Pancreas (tissue), 10 donors: Measurements from ENCODE around the gene TAS2R3. TPM values are rescaled to one million over a fixed set of nuclear protein-coding genes. Genes with fewer than 3 reads are reported as not detected.

Source experiments
- ATAC-seq, 4 donors: fragments of 200-7000 bp; cut with Tn5 transposase; one replicate each; pipeline versions ENCODE4 v1.8.0 to v1.9.1; 2020; ENCODE audit warnings: mild to moderate bottlenecking in 4 of 4, moderate library complexity in 4 of 4
- DNase-seq, 6 donors: peaks; one replicate each; pipeline ENCODE4 v3.0.0-alpha.2; 2020
- FAIRE-seq: peaks from 2 replicates; lab custom pipeline; 2012; peaks lifted over from hg19 to GRCh38; lab: Jason Lieb, UNC
- H3K27ac ChIP-seq, 4 donors: fragments of 200-600 bp; sonication (generic); 1 replicate in 3 of 4; 2 replicates in 1 of 4; pipeline versions ENCODE4 v1.5.0 to v1.8.0; 2020
- H3K27me3 ChIP-seq, 4 donors: fragments of 200-600 bp; one replicate each; pipeline ENCODE4 v1.8.0; 2021
- H3K36me3 ChIP-seq, 3 donors: fragments of 200-600 bp; sonication (generic) in 1 of 3; one replicate each; pipeline versions ENCODE4 v1.5.0 to v1.8.0; 2020 to 2021
- H3K4me1 ChIP-seq, 3 donors: fragments of 200-600 bp; one replicate each; pipeline ENCODE4 v1.8.0; 2021
- H3K4me3 ChIP-seq, 4 donors: fragments of 200-600 bp; sonication (generic) in 2 of 4; one replicate each; pipeline versions ENCODE4 v1.5.0 to v1.8.0; 2020 to 2021
- H3K9me3 ChIP-seq, 4 donors: fragments of 200-600 bp; one replicate each; pipeline ENCODE4 v1.8.0; 2021
- WGBS, 2 donors: extraction: QIAGEN DNeasy Blood & Tissue Kit; methylation state at CpG; one replicate each; pipeline ENCODE4 v1.1.7; 2013; 5-methylcytosine and 5-hydroxymethylcytosine counted together
- intact Hi-C, 3 donors: fragments of 100-400 bp; cut with DNase I; formaldehyde crosslinking; loops; one replicate each; pipeline versions ENCODE4 v1.11.1 to v1.14.2; 2022
- polyA plus RNA-seq, 2 donors: library from polyadenylated mRNA; stranded (reverse); fragments of 200-250 nt; gene quantifications; one replicate each; pipeline ENCODE4 v1.2.3, GENCODE V29; 2013
- total RNA-seq, 6 donors: library from RNA; stranded (reverse); fragmentation: NEBNext Ultra II Directional in 4 of 6; extraction: Animal tissue kit (Norgen Biotek cat#: 25700) in 4 of 6; gene quantifications; one replicate each; pipeline versions ENCODE4 v1.2.1 to v1.2.4, GENCODE V29; 2021 to 2023
- TF ChIP-seq, protein P1 (sequence below), 4 donors: fragments of 200-600 bp; sonication (generic) in 3 of 4; IDR thresholded peaks; one replicate each; pipeline versions ENCODE4 v1.5.0 to v1.8.0; 2021; ENCODE audit warnings: antibody characterized with exemption in 4 of 4
- donor health status: healthy with polysubstance abuse.
- donor health status: DM: no; HTN: no; CAD: no; lungs with moderate emphysema.
- donor health status: DM: no; HTN: no; CAD: no.
- donor health status: control.
- donor health status: control.
- donor health status: Bipolar disorder and iron deficiency.
- donor health status: DM: yes; HTN: yes; CAD: no.
- donor health status: DM: no; HTN: no; CAD: no.
- donor health status: DM: no; HTN: no; CAD: no.
- donor health status: DM: yes; HTN: yes; CAD: no.

The TAS2R3 gene, protein sequence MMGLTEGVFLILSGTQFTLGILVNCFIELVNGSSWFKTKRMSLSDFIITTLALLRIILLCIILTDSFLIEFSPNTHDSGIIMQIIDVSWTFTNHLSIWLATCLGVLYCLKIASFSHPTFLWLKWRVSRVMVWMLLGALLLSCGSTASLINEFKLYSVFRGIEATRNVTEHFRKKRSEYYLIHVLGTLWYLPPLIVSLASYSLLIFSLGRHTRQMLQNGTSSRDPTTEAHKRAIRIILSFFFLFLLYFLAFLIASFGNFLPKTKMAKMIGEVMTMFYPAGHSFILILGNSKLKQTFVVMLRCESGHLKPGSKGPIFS
- total RNA-seq (1 to 10 TPM in 4 of 6 donors, under 1 TPM in 2; 0.41 to 1.3 (median 1.2) TPM), polyA plus RNA-seq (under 1 TPM; 0.16 to 0.42 TPM)

DNA sequence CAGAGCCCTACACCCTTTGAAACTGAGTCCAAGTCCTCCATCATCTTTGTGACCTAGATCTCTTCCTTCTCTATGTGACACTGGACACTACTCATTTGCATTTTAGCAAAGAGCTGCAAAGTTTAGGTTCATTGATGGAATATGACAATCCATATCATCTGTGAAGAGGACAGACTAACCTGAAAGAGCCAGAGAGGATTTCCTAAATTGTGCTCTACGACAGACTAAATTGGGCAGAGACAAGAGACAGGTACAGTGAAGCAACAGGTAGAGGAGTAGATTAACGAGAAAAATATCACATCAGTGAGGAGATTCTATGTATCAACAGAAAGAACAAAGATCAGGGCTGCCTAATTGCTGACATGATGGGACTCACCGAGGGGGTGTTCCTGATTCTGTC lies at the start of gene TAS2R3:
TSS of gene TAS2R3 (plus strand) at position 301 of the 400 bp plus-strand sequence. CDS start at position 363, 62 bp downstream.
- ATAC-seq (no peak), FAIRE-seq (no peak)
- H3K36me3 ChIP-seq: peaks cover 0 to 18% (median 0%) of the 10 kb centered on the region in 3 donors

DNA sequence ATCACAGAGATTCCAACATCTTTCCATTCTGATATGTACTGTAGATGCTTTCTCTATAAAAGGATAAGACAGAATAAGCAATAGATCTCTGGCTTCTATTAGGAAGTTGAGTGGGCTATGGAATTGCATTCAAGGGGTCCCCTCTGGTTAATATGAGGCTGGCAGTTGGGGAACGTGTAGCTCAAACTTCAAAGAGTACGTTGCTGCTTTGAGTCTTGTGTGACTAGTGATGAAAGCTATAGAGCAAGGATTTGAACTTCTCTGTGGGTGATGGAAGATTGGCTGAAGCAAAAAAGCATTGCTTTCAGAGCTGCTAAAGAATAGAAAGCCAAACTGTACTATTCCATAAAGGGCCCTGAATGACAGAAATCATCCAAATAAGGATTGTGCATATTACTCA lies 49.3 kb upstream of the TAS2R3 start:
- FAIRE-seq (no peak), ATAC-seq (no peak), DNase-seq (no peak)
- 85 to 88% methylated on average over 2 of the region's 2 CpGs for WGBS, 2 donors
- Histone ChIP-seq H3K27ac (no peak overlapping the region), H3K4me3 (no peak overlapping the region), H3K36me3 (no peaks in the 10 kb centered on the region), H3K27me3 (no peaks in the 10 kb centered on the region), H3K4me1 (no peaks in the 10 kb centered on the region), H3K9me3 (no peaks in the 10 kb centered on the region)
- intact Hi-C loops: no loop called here
- TF ChIP-seq, protein P1, sequence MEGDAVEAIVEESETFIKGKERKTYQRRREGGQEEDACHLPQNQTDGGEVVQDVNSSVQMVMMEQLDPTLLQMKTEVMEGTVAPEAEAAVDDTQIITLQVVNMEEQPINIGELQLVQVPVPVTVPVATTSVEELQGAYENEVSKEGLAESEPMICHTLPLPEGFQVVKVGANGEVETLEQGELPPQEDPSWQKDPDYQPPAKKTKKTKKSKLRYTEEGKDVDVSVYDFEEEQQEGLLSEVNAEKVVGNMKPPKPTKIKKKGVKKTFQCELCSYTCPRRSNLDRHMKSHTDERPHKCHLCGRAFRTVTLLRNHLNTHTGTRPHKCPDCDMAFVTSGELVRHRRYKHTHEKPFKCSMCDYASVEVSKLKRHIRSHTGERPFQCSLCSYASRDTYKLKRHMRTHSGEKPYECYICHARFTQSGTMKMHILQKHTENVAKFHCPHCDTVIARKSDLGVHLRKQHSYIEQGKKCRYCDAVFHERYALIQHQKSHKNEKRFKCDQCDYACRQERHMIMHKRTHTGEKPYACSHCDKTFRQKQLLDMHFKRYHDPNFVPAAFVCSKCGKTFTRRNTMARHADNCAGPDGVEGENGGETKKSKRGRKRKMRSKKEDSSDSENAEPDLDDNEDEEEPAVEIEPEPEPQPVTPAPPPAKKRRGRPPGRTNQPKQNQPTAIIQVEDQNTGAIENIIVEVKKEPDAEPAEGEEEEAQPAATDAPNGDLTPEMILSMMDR (IDR thresholded peaks at IDR 0.05): no peak

More for the DNA sequence above, at the start of gene TAS2R3:
- no peaks in the 10 kb centered on the region for H3K27me3 ChIP-seq
- TF ChIP-seq, protein P1 (IDR thresholded peaks at IDR 0.05): no peak
- no peak for DNase-seq
- H3K4me1 ChIP-seq: no peaks in the 10 kb centered on the region
- WGBS, 2 donors: 95 to 99% methylated on average over 3 of the region's 3 CpGs
- no peaks in the 10 kb centered on the region for H3K9me3 ChIP-seq
- no peak within 1 kb of the TSS for H3K4me3 ChIP-seq
- intact Hi-C loops: no loop called here
- H3K27ac ChIP-seq: no peak within 1 kb of the TSS

DNA sequence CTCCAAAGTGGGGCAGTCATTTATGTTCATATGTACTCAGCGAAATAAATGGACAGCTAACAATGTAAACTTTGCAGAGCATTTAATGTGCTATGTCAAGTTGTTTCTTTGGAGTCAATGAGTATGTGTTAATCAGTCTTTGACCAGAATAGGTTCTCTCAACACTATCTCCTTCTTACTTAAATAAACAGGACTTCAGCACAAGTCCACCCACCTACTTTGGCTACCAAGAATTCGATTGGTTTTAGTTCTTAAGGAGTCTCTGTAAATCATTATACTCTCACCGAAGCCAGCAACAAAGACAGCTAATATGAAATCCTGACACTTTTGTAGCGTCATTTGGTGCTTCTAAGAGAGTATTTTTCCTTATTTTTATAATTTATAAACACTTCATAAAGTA lies 48.9 kb upstream of the TAS2R3 start:
- H3K4me3 ChIP-seq: no peak overlapping the region
- H3K27ac ChIP-seq: no peak overlapping the region
- intact Hi-C loops: no loop called here
- H3K9me3 ChIP-seq: no peaks in the 10 kb centered on the region
- DNase-seq (no peak), ATAC-seq (no peak), FAIRE-seq (no peak)
- WGBS, 2 donors: 55 to 57% methylated on average over 4 of the region's 4 CpGs
- no peaks in the 10 kb centered on the region for H3K4me1 ChIP-seq
- TF ChIP-seq, protein P1 (IDR thresholded peaks at IDR 0.05): no peak
- H3K27me3 ChIP-seq: no peaks in the 10 kb centered on the region
- no peaks in the 10 kb centered on the region for H3K36me3 ChIP-seq

DNA sequence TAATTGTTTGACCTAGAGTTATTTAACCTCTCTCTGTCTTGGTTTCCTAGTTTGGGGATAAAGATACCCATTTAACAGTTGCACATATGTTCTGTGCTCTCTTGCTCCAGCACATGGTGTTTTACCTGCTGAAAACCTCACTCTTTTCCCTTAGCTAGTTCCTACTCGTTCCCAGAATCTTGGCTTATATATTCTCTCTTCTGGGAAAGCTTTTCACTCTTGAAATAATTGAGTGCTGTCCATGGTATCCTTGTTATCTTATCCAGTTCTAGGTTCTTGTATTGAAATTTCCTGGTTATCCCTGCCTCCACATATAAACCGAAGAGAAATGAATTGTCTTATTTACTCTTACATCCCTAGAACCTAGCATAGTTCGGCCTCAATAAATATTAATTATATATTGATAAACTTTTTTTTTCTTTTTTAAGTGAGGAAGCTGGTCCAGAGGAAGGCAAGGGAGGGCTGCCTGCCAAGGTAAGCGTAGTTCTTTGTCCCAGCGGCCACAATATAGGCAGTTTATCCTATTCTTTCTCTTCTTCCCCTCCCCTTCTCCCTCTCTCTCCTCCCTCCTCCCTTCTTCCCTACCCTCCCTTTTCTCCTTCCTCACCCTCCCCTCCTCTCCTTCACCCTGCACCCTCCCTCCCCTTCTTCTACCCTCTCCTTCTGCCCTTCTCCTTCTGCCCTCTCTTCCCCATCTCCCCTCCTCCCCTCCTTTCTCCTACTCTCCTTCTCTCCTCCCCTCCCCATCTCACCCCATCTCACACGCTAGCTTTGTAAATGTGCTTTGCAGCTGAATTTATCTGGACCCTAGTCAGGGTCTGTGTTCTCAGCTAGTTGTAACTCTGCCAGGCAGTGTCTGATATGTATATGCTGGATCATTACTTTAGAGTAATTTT lies 47.9 kb upstream of the TAS2R3 start:
- H3K4me3 ChIP-seq: no peak overlapping the region
- no peaks in the 10 kb centered on the region for H3K36me3 ChIP-seq
- DNase-seq (no peak), FAIRE-seq (no peak), ATAC-seq (no peak)
- H3K9me3 ChIP-seq: no peaks in the 10 kb centered on the region
- TF ChIP-seq, protein P1 (IDR thresholded peaks at IDR 0.05): no peak
- H3K27me3 ChIP-seq: no peaks in the 10 kb centered on the region
- intact Hi-C loops: no loop called here
- H3K27ac ChIP-seq: no peak overlapping the region
- WGBS, 2 donors: 82 to 86% methylated on average over 6 of the region's 6 CpGs
- no peaks in the 10 kb centered on the region for H3K4me1 ChIP-seq
